Small intestine (tissue), 7 donors: ENCODE data around the gene WDR73. TPM values are rescaled to one million over a fixed set of nuclear protein-coding genes. Genes with fewer than 3 reads are reported as not detected.

Experiments
- DNase-seq, 2 donors: peaks; one replicate each; pipeline versions ENCODE4 v3.0.0 to v3.0.0-alpha.2; 2013
- FAIRE-seq: peaks from 2 replicates; lab custom pipeline; 2012; peaks lifted over from hg19 to GRCh38; lab: Jason Lieb, UNC
- H3K27ac ChIP-seq, 3 donors: one replicate each; pipeline ENCODE4 v1.5.1; 2013; ENCODE audit warnings: low read length in 2 of 3, mild to moderate bottlenecking in 2 of 3, control low read depth in 1 of 3, inconsistent platforms in 1 of 3, low read depth in 1 of 3, moderate library complexity in 1 of 3
- H3K27me3 ChIP-seq, 3 donors: one replicate each; pipeline ENCODE4 v1.6.1; 2013; ENCODE audit warnings: low read length in 3 of 3, inconsistent platforms in 1 of 3; ENCODE audit not compliant: control insufficient read depth in 3 of 3, insufficient read depth in 3 of 3
- H3K36me3 ChIP-seq, 3 donors: one replicate each; pipeline ENCODE4 v1.6.1; 2013; ENCODE audit warnings: low read length in 3 of 3, inconsistent platforms in 1 of 3, low read depth in 1 of 3, mild to moderate bottlenecking in 1 of 3, moderate library complexity in 1 of 3; ENCODE audit not compliant: control insufficient read depth in 3 of 3, insufficient read depth in 2 of 3
- H3K4me1 ChIP-seq, 3 donors: one replicate each; pipeline ENCODE4 v1.6.1; 2013; ENCODE audit warnings: low read length in 2 of 3, inconsistent platforms in 1 of 3, low read depth in 1 of 3, mild to moderate bottlenecking in 1 of 3, moderate library complexity in 1 of 3; ENCODE audit not compliant: control insufficient read depth in 3 of 3, insufficient read depth in 2 of 3
- H3K4me3 ChIP-seq, 3 donors: one replicate each; pipeline ENCODE4 v1.5.1; 2013; ENCODE audit warnings: low read length in 3 of 3, control low read depth in 1 of 3, inconsistent platforms in 1 of 3, low read depth in 1 of 3, mild to moderate bottlenecking in 1 of 3, moderate library complexity in 1 of 3
- H3K9me3 ChIP-seq, 2 donors: one replicate each; pipeline ENCODE4 v1.6.1; 2013; ENCODE audit warnings: low read depth in 1 of 2, low read length in 1 of 2; ENCODE audit not compliant: control insufficient read depth in 2 of 2, insufficient read depth in 1 of 2
- WGBS, 3 donors: extraction: QIAGEN DNeasy Blood & Tissue Kit; methylation state at CpG; one replicate each; pipeline ENCODE4 v1.1.7; 2013; 5-methylcytosine and 5-hydroxymethylcytosine counted together
- polyA plus RNA-seq, 4 donors: library from polyadenylated mRNA; stranded (reverse) in 3 of 4; unstranded in 1 of 4; fragments of 200-250 nt in 3 of 4; fragments of 120-200 nt in 1 of 4; gene quantifications; one replicate each; pipeline versions ENCODE4 v1.2.1 to v1.2.3, GENCODE V29; 2013
- donor health status: healthy with polysubstance abuse.
- donor health status: control.
- donor health status: control.
- donor health status: Bipolar disorder and iron deficiency.
- donor health status: healthy.

The WDR73 gene
- polyA plus RNA-seq, 4 donors = 6.3 to 29.4 (median 10.7) TPM

- no peak for FAIRE-seq
- H3K27ac ChIP-seq = no peak overlapping the region
- H3K4me3 ChIP-seq = no peak overlapping the region
- WGBS, 3 donors = 82 to 83% (median 83%) methylated on average over 2 of the region's 2 CpGs
- no peaks in the 10 kb centered on the region for H3K4me1 ChIP-seq
- no peak for DNase-seq
- no peaks in the 10 kb centered on the region for H3K9me3 ChIP-seq
- H3K27me3 ChIP-seq = no peaks in the 10 kb centered on the region
- H3K36me3 ChIP-seq = peaks cover 3 to 16% (median 13%) of the 10 kb centered on the region in 3 donors
These were observed 12.3 kb upstream of the WDR73 start for GRCh38 chr15:84666373-84666772.

DNA sequence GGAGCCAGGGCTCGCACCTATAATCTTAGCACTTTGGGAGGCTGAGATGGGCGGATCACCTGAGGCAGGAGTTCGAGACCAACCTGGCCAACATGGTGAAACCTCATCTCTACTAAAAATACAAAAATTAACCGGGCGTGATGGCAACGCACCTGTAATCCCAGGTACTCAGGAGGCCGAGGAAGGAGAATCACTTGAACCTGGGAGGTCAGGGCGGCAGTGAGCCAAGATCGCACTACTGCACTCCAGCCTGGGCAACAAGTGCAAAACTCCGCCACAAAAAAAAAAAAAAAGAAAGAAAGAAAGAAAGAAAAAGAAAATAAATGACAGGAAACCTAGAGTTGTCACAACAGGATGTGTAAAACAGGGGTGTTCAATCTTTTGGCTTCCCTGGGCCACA, 6.9 kb upstream of the WDR73 start:
- Histone ChIP-seq H3K4me3 (no peak overlapping the region), H3K36me3 (peaks cover 3 to 6% (median 6%) of the 10 kb centered on the region in 3 donors), H3K4me1 (peaks cover 0 to 7% (median 3%) of the 10 kb centered on the region in 3 donors), H3K27ac (no peak overlapping the region), H3K9me3 (no peaks in the 10 kb centered on the region), H3K27me3 (no peaks in the 10 kb centered on the region)
- DNase-seq (no peak), FAIRE-seq (no peak)
- WGBS, 3 donors = 97 to 98% (median 97%) methylated on average over 10 of the region's 10 CpGs

DNA sequence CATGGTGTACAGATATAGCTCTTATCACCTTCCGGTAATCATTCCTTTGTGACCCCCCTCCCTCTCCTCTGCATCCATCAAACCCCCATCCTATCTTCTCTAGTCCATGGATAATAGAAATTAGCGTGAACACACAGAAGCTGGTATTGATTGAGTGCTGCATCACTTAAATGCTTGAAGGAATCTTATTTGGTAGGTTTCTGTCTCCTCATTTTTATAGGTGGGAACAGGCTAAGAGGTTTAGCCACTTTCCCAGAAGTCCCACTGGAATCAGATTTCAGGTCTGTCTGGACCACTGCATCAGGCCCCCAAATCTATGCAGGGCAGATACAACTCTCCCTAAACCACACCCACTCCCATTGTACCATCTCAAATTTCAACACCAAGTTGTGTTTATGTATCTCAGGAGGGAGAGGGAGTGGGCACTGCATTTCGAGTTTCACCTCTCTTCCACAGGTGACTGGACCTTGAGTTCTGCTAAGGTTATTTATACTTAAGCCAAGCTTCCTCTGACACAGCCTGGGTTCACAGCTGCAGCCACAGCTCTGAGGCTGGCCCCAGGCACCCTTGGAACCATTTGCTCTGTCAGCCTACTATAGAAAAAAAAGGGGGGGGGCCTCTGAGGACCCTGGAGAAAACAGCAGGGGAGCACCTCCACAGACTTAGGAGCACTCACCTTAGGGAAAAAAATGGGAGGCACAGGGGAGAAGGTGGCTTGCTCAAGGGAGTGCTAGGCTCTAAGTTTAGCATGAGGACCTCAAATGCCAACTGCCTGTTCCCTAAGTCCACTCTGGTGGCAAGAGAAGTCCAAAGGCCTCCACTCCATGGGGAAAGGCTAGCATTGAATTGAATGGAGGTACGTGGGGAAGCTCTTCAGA, 6.1 kb upstream of the WDR73 start:
- Histone ChIP-seq H3K4me3 (no peak overlapping the region), H3K4me1 (peaks cover 0 to 10% (median 3%) of the 10 kb centered on the region in 3 donors), H3K27ac (no peak overlapping the region), H3K27me3 (no peaks in the 10 kb centered on the region), H3K36me3 (peaks cover 0 to 5% (median 2%) of the 10 kb centered on the region in 3 donors), H3K9me3 (no peaks in the 10 kb centered on the region)
- DNase-seq = no peak
- FAIRE-seq = no peak
- 77 to 83% (median 78%) methylated on average over 4 of the region's 4 CpGs for WGBS, 3 donors

DNA sequence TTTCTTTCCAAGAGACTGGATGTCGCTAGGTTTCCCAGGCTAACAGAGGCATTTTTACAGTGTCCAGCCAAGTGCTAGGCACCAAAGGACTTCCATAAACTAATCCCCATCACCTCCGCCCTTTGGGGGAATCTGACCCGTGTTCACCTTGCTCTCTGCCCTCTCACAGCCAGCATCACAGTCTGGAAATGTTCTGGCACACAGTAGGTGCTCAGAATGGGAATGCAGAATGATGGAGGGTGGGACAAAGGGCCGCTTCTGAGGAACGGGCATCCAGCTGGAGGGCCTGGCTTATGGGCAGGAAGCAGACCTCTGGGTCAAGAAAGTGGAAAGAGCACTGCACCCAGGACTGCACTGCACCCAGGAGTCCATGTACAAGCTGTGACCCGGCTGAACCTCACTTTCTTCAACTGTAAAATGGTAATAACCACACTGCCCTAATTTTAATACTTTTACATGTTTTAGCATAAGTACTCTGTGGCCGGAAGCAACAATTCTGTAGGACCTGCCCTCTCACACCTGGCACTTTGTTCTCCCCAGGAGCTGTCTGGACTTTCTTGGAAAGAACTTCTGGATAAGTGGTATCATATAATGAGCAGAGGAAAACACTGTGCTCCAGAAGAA, 4.8 kb upstream of the WDR73 start:
- DNase-seq (no peak), FAIRE-seq (no peak)
- H3K27me3 ChIP-seq = no peaks in the 10 kb centered on the region
- no peaks in the 10 kb centered on the region for H3K9me3 ChIP-seq
- WGBS, 3 donors = 24 to 42% (median 38%) methylated on average over 7 of the region's 7 CpGs
- peaks cover 0 to 11% (median 3%) of the 10 kb centered on the region in 3 donors for H3K4me1 ChIP-seq
- H3K27ac ChIP-seq = peak overlapping the region in 1 of 3 donors; percentile 80
- H3K4me3 ChIP-seq = peak overlapping the region in 1 of 3 donors; percentile 38
- peaks cover 0 to 4% (median 0%) of the 10 kb centered on the region in 3 donors for H3K36me3 ChIP-seq

DNA sequence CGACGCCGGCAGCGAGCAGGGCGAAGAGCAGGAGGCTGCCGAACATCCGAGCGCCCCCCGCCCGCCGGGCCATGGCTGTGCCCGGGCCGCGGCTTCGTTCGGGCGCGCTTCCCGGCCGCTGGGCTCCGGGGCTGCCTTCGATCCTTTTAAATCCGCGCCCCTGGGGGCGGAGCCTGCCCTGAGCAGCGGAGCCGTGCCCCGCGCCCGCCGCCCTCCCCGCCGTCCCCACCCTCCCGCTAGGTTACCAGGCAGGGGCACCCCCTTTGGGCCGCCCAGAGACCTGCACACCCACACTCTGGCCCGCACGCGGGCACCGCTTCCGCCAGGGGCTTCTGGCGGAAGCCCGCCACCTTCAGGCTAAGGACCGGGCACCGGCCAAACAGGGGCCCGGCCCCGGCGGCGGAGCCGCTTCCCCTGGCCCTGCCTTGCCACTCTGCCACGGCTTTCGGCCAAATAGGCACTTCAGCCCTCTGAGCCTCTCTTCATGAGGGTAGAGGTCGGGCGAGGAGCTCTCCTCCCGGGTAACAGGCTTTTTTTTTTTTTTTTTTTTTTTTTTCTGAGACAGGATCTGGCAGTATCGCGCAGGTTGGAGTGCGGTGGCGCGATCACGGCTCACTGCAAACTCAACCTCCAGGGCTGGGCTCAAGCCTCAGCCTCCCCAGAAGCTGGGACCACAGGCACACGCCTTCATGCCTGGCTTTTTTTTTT, 4.2 kb upstream of the WDR73 start, which contains the start of gene NMB:
TSS of gene NMB (minus strand) at position 120 of the 708 bp plus-strand sequence. CDS start at position 73, 47 bp downstream.
- Histone ChIP-seq H3K27ac (peak within 1 kb of the TSS; percentile 52 to 80 (median 56)), H3K36me3 (peaks cover 0 to 4% (median 0%) of the 10 kb centered on the region in 3 donors), H3K27me3 (no peaks in the 10 kb centered on the region), H3K4me1 (peaks cover 0 to 16% (median 3%) of the 10 kb centered on the region in 3 donors), H3K9me3 (no peaks in the 10 kb centered on the region), H3K4me3 (peak within 1 kb of the TSS; percentile 27 to 64 (median 38))
- DNase-seq = peak; percentile 75 to 92
- FAIRE-seq = no peak
- WGBS, 3 donors = 0% methylated on average over 50 to 61 of the region's 61 CpGs

DNA sequence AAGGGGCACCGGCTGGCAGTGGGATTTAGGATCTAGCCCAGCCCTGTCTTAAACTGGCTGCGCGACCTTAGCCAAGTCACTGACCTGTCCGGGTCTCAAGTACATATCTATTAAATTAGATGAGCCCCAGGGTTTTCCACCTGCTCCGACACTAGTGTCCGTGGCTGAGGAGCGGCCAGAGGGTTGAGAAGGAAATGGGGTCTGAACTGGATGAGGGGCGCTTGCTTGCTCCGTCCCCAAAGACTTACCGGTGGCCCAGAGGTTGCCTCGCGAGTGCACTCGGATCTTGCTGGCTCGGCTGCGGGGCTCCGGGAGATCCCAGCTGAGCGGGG, 3.6 kb upstream of the WDR73 start:
- FAIRE-seq (no peak), DNase-seq (no peak)
- Histone ChIP-seq H3K36me3 (peaks cover 0 to 8% (median 0%) of the 10 kb centered on the region in 3 donors), H3K27me3 (no peaks in the 10 kb centered on the region), H3K27ac (peak overlapping the region in 1 of 3 donors; percentile 34), H3K4me1 (peaks cover 0 to 21% (median 3%) of the 10 kb centered on the region in 3 donors), H3K9me3 (no peaks in the 10 kb centered on the region), H3K4me3 (peak overlapping the region; percentile 27 to 64 (median 38))
- WGBS, 3 donors = 19 to 23% (median 20%) methylated on average over 17 of the region's 17 CpGs

DNA sequence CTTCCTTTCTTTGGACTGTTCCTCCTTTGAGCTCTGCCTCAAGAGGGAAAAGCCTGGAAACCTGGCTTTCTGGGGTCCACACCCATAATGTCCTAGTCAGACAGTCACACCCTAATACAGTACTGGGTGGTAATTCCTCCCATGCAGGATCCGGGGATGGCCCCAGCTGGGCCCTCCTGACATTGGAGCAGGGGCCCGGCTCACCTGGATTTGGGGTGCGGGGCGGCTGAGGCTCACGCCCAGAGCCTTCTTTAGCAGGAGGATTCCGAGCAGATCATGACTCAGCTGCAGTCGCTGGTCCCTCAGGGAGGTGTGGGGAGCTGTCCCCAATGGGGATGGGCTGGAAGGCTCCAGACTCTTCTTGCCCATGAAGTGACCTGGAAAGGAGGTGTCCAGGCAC, 2.9 kb upstream of the WDR73 start:
- Histone ChIP-seq H3K27ac (no peak overlapping the region), H3K4me3 (no peak overlapping the region), H3K9me3 (no peaks in the 10 kb centered on the region), H3K36me3 (peaks cover 0 to 8% (median 0%) of the 10 kb centered on the region in 3 donors), H3K27me3 (no peaks in the 10 kb centered on the region), H3K4me1 (peaks cover 0 to 23% (median 3%) of the 10 kb centered on the region in 3 donors)
- DNase-seq = no peak
- FAIRE-seq = no peak
- 87 to 94% (median 89%) methylated on average over 7 of the region's 7 CpGs for WGBS, 3 donors
